HepG2 (cell line): Measurements from ENCODE around the gene CEP89. TPM values are rescaled to one million over a fixed set of nuclear protein-coding genes. Genes with fewer than 3 reads are reported as not detected.

Experiments
- ATAC-seq: fragments of 200-7000 bp; cut with Tn5 transposase; 3 replicates; pipeline ENCODE4 v1.9.1; 2020; ENCODE audit warnings: mild to moderate bottlenecking, moderate library complexity
- BruUV-seq: library from RNA; stranded (reverse); fragments of 400-500 nt; replicated peaks from 2 replicates; lab custom pipeline; 2021; lab: Mats Ljungman, UMichigan
- CTCF ChIA-PET: fragments of 300-600 bp; formaldehyde crosslinking; extraction: SDS; loops from one replicate; lab custom pipeline; 2021; ENCODE audit warnings: low total read pairs, inconsistent platforms, low intra/inter-chr PET ratio; lab: Yijun Ruan, JAX
- POLR2A ChIA-PET: fragments of 350-600 bp; sonication (Branson Sonifier 250); formaldehyde crosslinking; loops from one replicate; lab custom pipeline; 2020; ENCODE audit warnings: antibody characterized with exemption, inconsistent platforms; lab: Yijun Ruan, JAX
- DNase-seq: peaks from one replicate; pipeline ENCODE4 v3.0.0-alpha.2; 2015; ENCODE audit warnings: low spot score
- FAIRE-seq: peaks from 3 replicates; lab custom pipeline; 2011; peaks lifted over from hg19 to GRCh38; lab: Jason Lieb, UNC
- H2AFZ ChIP-seq: one replicate; pipeline ENCODE4 v1.6.1; 2011; ENCODE audit warnings: low read length, inconsistent platforms
- H3K27ac ChIP-seq: fragments of 300-600 bp; 3 replicates; pipeline ENCODE4 v1.8.0; 2011; ENCODE audit warnings: mixed run types, mild to moderate bottlenecking, mixed read lengths, low read length, inconsistent platforms; ENCODE audit not compliant: insufficient read depth; ENCODE audit errors: extremely low read length
- H3K27me3 ChIP-seq, 2 experiments: fragments of 200-600 bp in 1 of 2; 2 replicates in 1 of 2; 3 replicates in 1 of 2; pipeline versions ENCODE4 v1.6.0 to v1.8.0; 2011; ENCODE audit warnings: low read length in 2 of 2, mild to moderate bottlenecking in 2 of 2, moderate library complexity in 2 of 2, inconsistent platforms in 1 of 2; ENCODE audit not compliant: insufficient read depth in 2 of 2, control insufficient read depth in 1 of 2
- H3K36me3 ChIP-seq, 2 experiments: fragments of 200-600 bp in 1 of 2; replicated peaks in 1 of 2; 2 replicates in 1 of 2; 3 replicates in 1 of 2; pipeline versions ENCODE4 v1.5.1 to v1.8.0; 2011; ENCODE audit warnings: low read length in 2 of 2, inconsistent platforms in 1 of 2; ENCODE audit not compliant: insufficient read depth in 2 of 2, control insufficient read depth in 1 of 2
- H3K4me1 ChIP-seq: 2 replicates; pipeline ENCODE4 v1.5.1; 2012; ENCODE audit warnings: low read length, inconsistent platforms; ENCODE audit not compliant: insufficient read depth
- H3K4me2 ChIP-seq: 2 replicates; pipeline ENCODE4 v1.6.0; 2011; ENCODE audit warnings: low read depth, low read length, inconsistent platforms
- H3K4me3 ChIP-seq, 3 experiments: fragments of 200-600 bp in 1 of 3; sonication (generic), shearing (Covaris generic) in 1 of 3; replicated peaks in 1 of 3; 2 replicates each; pipeline ENCODE4 v1.5.1; 2011 to 2016; ENCODE audit warnings: low read length in 3 of 3, inconsistent platforms in 2 of 3, low read depth in 2 of 3, mild to moderate bottlenecking in 2 of 3, control low read depth in 1 of 3, mixed read lengths in 1 of 3; ENCODE audit not compliant: insufficient read depth in 1 of 3
- H3K79me2 ChIP-seq: one replicate; pipeline ENCODE4 v1.6.1; 2011; ENCODE audit warnings: low read length, inconsistent platforms; ENCODE audit not compliant: insufficient read depth
- H3K9ac ChIP-seq: 2 replicates; pipeline ENCODE4 v1.6.0; 2011; ENCODE audit warnings: mild to moderate bottlenecking, low read depth, low read length, inconsistent platforms; ENCODE audit not compliant: insufficient read depth
- H3K9me3 ChIP-seq: 2 replicates; pipeline ENCODE4 v1.5.1; 2012; ENCODE audit warnings: mild to moderate bottlenecking, low read length
- H4K20me1 ChIP-seq: 2 replicates; pipeline ENCODE4 v1.6.0; 2011; ENCODE audit warnings: inconsistent platforms, mild to moderate bottlenecking, low read length, moderate library complexity; ENCODE audit not compliant: insufficient read depth
- ATF5 ChIP-seq: sonication (generic); formaldehyde crosslinking; IDR thresholded peaks from 2 replicates; pipeline ENCODE4 v1.4.0; 2020; ENCODE audit warnings: mild to moderate bottlenecking, low read depth, missing genetic modification reagents
- FOXO1 ChIP-seq: sonication (generic); formaldehyde crosslinking; IDR thresholded peaks from 2 replicates; pipeline ENCODE4 v1.4.0; 2020; ENCODE audit warnings: missing genetic modification reagents
- HNF4G ChIP-seq, 2 experiments: sonication (generic) in 1 of 2; formaldehyde crosslinking in 1 of 2; IDR thresholded peaks; 2 replicates each; pipeline versions ENCODE4 v1.4.0 to v1.6.1; 2011 to 2020; ENCODE audit warnings: borderline replicate concordance in 2 of 2, low read depth in 2 of 2, mild to moderate bottlenecking in 2 of 2, low read length in 1 of 2, missing genetic modification reagents in 1 of 2, moderate library complexity in 1 of 2
- HOXA3 ChIP-seq: sonication (generic); formaldehyde crosslinking; IDR thresholded peaks from 2 replicates; pipeline ENCODE4 v1.5.0; 2020; ENCODE audit warnings: missing genetic modification reagents
- JDP2 ChIP-seq: sonication (generic); formaldehyde crosslinking; IDR thresholded peaks from 2 replicates; pipeline ENCODE4 v1.8.1; 2022; ENCODE audit warnings: missing genetic modification reagents, borderline replicate concordance
- MAFG ChIP-seq: sonication (generic); formaldehyde crosslinking; IDR thresholded peaks from 2 replicates; pipeline ENCODE4 v1.5.1; 2020; ENCODE audit warnings: mild to moderate bottlenecking, missing genetic modification reagents
- PAWR ChIP-seq: sonication (generic); formaldehyde crosslinking; IDR thresholded peaks from 2 replicates; pipeline ENCODE4 v1.4.0; 2020; ENCODE audit warnings: missing genetic modification reagents, mild to moderate bottlenecking, borderline replicate concordance
- PRMT3 ChIP-seq: sonication (generic); formaldehyde crosslinking; IDR thresholded peaks from 2 replicates; pipeline ENCODE4 v1.8.1; 2022; ENCODE audit warnings: low read depth, mild to moderate bottlenecking, moderate library complexity, missing genetic modification reagents, borderline replicate concordance
- RXRB ChIP-seq: IDR thresholded peaks from 2 replicates; pipeline ENCODE4 v1.6.1; 2016; ENCODE audit warnings: borderline replicate concordance, missing genetic modification reagents, missing compliant biosample characterization
- SATB2 ChIP-seq: sonication (generic); formaldehyde crosslinking; IDR thresholded peaks from 2 replicates; pipeline ENCODE4 v1.5.0; 2020; ENCODE audit warnings: missing genetic modification reagents
- U2AF2 ChIP-seq: fragments of 200-400 bp; formaldehyde crosslinking; IDR thresholded peaks from 2 replicates; pipeline ENCODE4 v1.6.1; 2017; ENCODE audit warnings: low read depth, mild to moderate bottlenecking, low read length
- ZIK1 ChIP-seq: sonication (generic); formaldehyde crosslinking; IDR thresholded peaks from 2 replicates; pipeline ENCODE4 v1.5.0; 2020; ENCODE audit warnings: mild to moderate bottlenecking, low read depth, missing genetic modification reagents, borderline replicate concordance
- ZNF34 ChIP-seq: sonication (generic); formaldehyde crosslinking; IDR thresholded peaks from 2 replicates; pipeline ENCODE4 v1.4.0; 2020; ENCODE audit warnings: mild to moderate bottlenecking, missing genetic modification reagents, borderline replicate concordance
- ZNF501 ChIP-seq: sonication (generic); formaldehyde crosslinking; IDR thresholded peaks from 2 replicates; pipeline ENCODE4 v1.5.1; 2020; ENCODE audit warnings: mild to moderate bottlenecking, moderate library complexity, missing genetic modification reagents
- WGBS: methylation state at CpG from one replicate; pipeline ENCODE4 v1.1.6; 2017; ENCODE audit warnings: low lambda C conversion rate; 5-methylcytosine and 5-hydroxymethylcytosine counted together
- in situ Hi-C: cut with HindIII; loops from 2 replicates; pipeline ENCODE4 v1.10.0; 2017; ENCODE audit warnings: low pct_unique_long_range_greater_than_20kb; ENCODE audit not compliant: extremely low pct_ligation_motif_present
- intact Hi-C: fragments of 100-400 bp; cut with micrococcal nuclease; formaldehyde crosslinking; loops from one replicate; pipeline ENCODE4 v1.10.0; 2022; ENCODE audit not compliant: unreplicated experiment
- polyA plus RNA-seq, 8 experiments: library from polyadenylated mRNA; depleted of rRNA in 3 of 8; stranded (reverse) in 7 of 8; unstranded in 1 of 8; fragments of >200 nt; fragmentation: Illumina TruSeq in 4 of 8; extraction: Trizol in 4 of 8; gene quantifications; 2 replicates each; pipeline versions ENCODE4 v1.2.1 to v1.2.3, GENCODE V29; 2011 to 2016; ENCODE audit warnings: low read depth in 4 of 8, missing spikeins in 1 of 8, mixed read lengths in 1 of 8; ENCODE audit not compliant: insufficient read depth in 1 of 8
- total RNA-seq, 5 experiments: library from RNA; depleted of rRNA; stranded (reverse); fragments of >200 nt; fragmentation: Illumina TruSeq; extraction: Trizol; gene quantifications; 2 replicates each; pipeline ENCODE4 v1.2.3, GENCODE V29; 2016; ENCODE audit warnings: low read depth in 1 of 5

CEP89 gene
- total and polyA plus RNA-seq, 2 of the 13 experiments (the other 11 are each of a cell fraction or from before 2014, with no cell fraction given), result 7.2 to 10.9 TPM

GRCh38 chr19:32880622-32881021, 91.1 kb downstream of the CEP89 start:
- no peaks in the 10 kb centered on the region for H3K36me3 ChIP-seq
- no peaks in the 10 kb centered on the region for H3K9me3 ChIP-seq
- FAIRE-seq, result no peak
- POLR2A ChIA-PET, result no interaction called here
- H3K4me1 ChIP-seq, result no peaks in the 10 kb centered on the region
- no TSS peak for BruUV-seq
- in situ Hi-C loops, result no loop called here
- no peaks in the 10 kb centered on the region for H4K20me1 ChIP-seq
- H3K4me3 ChIP-seq, result no peak overlapping the region
- H3K79me2 ChIP-seq, result no peaks in the 10 kb centered on the region
- H3K27me3 ChIP-seq, result no peaks in the 10 kb centered on the region
- no peak for DNase-seq
- no peak overlapping the region for H3K27ac ChIP-seq
- H2AFZ ChIP-seq, result no peak overlapping the region
- peak; percentile 41; the same call in 1 of the 3 replicates for ATAC-seq
- H3K4me2 ChIP-seq, result no peak overlapping the region
- no peak for TF ChIP-seq RXRB (CRISPR knock-in tag)
- no peak for TF ChIP-seq SATB2
- TF ChIP-seq U2AF2, result no peak
- no peak for TF ChIP-seq ZNF501
- no peak for TF ChIP-seq MAFG (CRISPR knock-in tag)
- no peak for TF ChIP-seq HOXA3 (CRISPR knock-in tag)
- no peak for TF ChIP-seq ZNF34 (CRISPR knock-in tag)
- TF ChIP-seq JDP2 (CRISPR knock-in tag), result no peak
- no peak for TF ChIP-seq FOXO1
- no peak for TF ChIP-seq PRMT3 (CRISPR knock-in tag)
- TF ChIP-seq PAWR (CRISPR knock-in tag), result no peak
- TF ChIP-seq ZIK1 (CRISPR knock-in tag), result no peak
- no peak for TF ChIP-seq HNF4G (IDR thresholded peaks at IDR 0.05; ENCODE audit: borderline replicate concordance, low read depth, low read length)
- no peak for TF ChIP-seq HNF4G (CRISPR knock-in tag; IDR thresholded peaks at IDR 0.05; ENCODE audit: borderline replicate concordance, low read depth)
- TF ChIP-seq ATF5 (CRISPR knock-in tag), result no peak
- TF ChIP-seq, all 625 proteins: peak for 0
- CTCF ChIA-PET, result no interaction called here
- intact Hi-C loops, result no loop called here
- H3K9ac ChIP-seq, result no peak overlapping the region
- 62% methylated on average over 2 of the region's 2 CpGs for WGBS
